Activated gamma-delta T cell treated with anti-CD3 and anti-CD28 coated beads, Interleukin-2, amount 50 U/mL, for 16 hours (primary cell): ENCODE measurements around the gene PRKAG2.
"Not testable (repeated sequence)": the region's sequence is repeated elsewhere in the genome, so short reads cannot be mapped to it uniquely, and the experiment has no call there.

Experiments
- DNase-seq: peaks from one replicate; pipeline ENCODE4 v3.0.0-alpha.2; 2020; ENCODE audit warnings: low read depth

PRKAG2 gene

DNA sequence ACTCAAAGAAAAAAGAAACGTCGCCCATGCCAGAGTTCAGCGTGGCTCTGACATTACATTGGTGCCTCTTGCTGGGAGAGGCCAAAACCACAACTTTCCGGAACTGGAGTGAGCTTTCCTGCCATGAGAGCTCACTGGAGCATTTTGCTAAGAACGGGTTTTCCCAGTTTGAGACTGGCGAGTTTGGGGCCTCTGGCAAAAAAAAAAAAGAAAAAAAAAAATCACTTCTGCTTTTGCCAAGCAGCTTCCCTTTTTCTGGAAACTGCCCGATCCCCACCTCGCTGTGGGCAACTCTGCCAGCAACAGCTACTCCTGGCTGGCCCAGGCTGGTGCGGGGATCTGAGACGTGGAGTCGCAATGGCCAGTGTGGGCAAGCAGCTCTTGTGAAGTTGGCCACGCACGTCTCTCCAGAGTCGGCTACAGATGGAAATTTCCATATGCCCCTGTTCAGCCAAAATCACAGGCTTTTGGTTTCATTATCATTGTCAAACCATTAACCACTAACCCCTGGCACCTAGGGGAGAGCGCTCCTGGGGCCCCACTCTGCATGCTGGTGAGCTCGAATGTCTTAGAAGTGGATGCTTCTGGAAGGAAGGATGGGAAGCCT lies 25.7 kb downstream of the PRKAG2 start:
- DNase-seq, result no peak

DNA sequence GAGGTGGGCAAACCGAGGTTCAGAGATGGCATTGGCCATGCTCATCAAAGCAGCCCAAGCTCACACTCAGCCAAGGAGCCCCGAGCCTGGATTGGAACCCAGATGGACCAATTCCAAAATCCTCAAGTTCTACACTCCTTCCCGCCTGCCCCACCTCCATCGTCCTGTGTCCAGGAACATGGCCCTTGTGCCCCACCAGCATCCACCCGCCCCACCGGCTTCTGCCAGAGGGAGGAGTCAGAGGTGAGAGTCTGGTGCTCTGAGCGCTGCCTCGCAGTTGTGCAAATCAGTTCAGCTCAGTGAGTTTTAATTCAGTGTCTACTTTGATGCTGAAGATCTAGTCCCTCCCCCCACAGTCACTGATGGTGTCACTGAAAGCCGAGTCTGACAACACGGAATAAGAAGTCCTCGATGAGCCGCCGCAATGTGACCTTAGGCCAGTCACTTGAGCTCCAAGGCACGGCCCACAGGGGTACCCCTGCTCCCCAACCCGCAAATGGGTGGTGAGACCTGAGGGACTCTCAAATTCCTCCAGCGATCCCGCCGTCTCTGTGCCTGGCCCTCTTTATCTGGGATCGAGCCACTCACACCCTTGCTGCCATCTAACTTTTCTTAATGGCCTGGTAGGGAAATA lies 26.3 kb downstream of the PRKAG2 start:
- DNase-seq, result no peak

DNA sequence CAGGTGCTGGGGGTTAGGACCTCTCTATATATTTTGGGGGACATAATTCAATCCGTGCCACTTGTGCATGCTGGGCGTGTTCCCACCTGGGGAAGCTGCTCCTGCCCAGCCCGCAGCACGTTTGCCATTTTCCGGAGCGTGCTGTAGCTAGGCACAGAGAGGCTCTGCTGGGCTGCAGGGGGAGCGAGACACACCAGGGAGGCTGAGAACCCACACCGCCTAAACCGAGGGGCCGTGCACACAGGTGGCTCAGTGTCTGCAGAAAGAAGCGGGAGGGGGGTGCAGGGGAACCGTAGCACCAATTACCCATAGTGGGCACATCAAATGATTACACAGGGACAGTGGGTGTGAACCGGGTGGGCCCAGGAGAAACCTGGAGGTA lies 27.0 kb downstream of the PRKAG2 start:
- no peak for DNase-seq

DNA sequence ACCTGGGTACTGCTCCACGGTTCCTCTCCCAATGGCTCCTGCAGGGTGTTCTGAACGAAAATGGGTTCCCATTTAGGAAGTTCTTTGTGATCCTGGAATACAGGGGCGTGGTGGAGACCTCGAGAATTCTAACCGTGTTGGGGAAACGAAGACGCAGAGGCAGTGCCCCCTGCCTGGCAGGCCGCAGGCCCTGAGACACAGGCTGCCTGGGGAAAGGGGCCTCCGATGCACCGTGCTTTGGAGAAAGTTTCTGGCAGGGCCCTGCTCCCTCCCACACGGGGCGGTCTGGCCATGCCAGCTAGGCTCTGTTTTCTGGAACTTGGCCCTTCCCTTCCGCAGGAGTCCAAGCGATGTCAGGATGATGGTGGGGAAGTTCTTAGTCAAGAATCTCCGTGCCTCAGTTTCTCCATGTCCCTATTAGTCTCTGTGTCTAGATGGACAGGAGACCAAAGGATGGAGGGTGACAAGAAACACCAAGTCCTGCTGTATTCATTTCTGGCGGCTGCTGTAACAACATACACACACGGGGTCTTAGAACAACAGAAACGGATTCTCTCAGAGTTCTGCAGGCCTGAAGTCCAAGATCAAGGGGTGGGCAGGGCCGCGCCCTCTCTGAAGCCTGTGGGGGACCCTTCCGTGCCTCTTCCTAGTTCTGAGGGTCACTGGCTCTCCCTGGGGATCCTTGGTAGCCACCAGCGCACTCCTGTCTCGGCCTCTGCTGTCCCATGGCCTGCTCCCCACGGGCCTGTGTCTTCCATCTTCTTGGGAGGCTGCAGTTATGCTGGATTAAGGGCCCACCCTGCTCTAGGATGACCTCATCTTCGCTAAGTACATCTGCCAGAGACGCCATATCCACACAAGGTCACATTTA lies 27.7 kb downstream of the PRKAG2 start:
- no peak for DNase-seq

DNA sequence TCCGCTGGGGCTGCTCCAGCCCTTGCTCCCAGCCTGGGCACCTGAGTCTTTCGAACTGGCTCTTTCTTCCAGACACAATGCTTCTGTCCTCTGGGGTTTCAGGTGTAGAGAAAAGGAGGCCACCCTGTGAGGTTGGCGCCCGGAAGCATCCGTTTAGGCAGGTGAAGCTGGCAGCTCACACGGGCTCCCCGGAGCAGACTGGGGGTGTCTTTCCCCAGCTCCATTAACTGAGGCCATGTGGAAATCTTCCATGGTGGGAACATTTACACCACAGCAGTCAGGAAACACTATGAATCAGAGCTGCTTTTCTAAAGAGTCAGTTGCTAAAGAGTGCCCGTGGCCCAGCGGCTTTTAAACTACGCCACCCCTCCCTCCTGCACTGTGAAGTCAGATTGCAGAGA lies 29.2 kb downstream of the PRKAG2 start:
- DNase-seq, result no peak

DNA sequence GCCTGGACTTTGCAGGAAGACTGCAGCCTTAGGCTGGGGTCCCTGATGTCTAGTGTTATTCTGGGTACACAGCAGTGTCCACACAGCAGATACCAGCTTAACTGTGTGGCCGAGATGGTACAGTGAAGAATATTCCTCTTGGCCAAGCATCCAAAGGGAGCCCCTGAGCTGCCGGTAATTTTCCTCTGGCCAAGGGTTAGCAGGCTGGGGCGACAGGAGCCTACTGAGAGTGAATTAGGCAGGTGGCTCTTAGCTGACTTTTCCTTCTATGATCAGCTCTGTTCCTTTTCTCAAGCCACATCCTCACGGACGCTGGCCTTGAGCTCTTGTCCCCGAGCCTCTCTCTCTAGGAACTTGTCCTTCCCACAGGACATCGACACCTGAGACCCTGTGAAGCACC lies 29.8 kb downstream of the PRKAG2 start:
- no peak for DNase-seq

DNA sequence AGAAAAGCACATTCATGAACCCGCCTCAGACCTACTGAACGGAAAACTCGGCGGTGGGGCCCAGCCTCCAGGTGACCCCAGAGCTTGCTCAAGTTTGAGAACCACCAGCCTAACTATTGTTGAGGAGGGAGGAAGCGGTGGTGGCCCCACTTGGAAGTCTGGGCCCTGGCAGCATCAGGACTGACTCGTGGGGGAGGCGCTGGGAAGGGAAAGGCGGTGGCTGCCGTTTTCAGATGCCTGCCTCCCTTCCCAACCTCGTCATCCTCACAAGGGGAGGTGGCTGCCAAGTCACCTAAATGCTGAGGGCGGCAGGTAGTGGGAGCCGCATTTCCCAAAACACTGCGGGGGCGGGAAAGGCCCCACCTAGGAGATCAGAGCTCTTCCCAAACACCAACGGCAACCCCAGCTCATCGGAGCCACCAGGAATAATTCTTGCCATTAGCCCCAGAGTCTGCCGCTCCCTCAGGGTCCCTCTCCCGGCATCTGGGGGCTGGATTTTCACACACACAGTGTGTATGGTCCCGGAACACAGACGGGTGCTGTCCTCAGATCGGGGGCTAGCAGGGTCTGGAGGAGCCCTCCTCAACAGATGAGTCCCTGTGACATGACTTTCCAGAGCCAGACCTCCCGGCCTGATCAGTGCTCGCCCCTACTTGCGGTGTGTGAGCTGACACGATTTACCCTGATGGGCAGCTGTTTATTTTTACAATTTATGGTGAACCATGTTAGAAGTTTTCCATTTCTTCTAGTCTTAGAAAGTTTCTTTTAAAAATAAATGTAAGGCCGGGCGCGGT lies 31.3 kb downstream of the PRKAG2 start:
- no peak for DNase-seq

DNA sequence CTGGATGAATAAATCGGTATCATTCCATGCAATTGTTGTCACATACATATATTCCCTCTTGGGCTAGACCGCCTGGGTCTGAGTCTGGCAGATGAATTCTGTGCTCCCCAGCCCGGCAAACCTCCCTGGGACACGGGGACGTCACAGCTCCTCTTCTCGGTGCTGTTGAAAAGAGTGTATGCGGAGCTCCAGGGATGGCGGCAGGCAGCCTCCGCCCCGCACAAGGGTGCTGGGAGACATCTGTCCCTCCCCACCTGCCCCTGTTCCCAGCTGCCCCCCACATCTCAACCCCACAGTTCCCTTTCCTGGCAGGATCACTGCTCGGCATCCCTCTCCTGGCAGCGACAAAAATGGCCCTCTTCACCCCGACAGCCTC lies 32.1 kb downstream of the PRKAG2 start:
- DNase-seq, result no peak

DNA sequence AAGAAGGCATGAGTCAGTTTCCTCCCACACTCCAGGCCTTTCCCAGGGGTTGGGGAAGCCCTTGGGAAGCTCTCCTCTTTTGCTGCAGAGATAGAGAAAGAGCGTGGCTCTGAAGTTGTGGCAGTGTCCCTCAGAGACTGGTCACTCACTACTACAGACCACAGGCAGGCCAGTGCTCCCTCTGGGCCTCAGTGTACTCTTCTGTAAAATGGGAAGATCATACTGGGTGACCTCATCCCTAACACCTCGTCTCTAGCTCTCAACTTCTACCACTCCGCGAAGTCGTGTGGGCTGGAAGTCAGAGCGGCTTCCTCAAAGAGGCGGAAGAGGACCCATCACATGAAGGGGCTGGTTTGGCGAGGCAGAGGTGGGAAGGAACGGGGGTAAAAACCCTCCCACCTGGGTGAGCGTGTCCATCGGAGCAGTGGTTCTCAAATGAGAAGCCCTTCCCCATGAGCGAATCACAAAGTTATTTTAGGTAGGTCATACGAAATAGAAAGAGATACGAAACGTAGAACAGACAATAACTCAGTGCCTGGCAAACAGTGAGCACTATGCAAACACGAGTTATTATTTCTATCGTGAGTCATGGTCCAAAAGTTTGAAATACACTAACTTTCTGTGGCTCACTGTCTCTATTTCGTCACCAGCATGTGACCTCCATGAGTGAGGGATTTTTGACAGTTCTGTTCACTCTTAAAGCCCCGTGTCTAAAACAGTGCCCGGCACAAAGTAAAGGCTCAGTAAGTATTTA lies 32.7 kb downstream of the PRKAG2 start:
- DNase-seq, result no peak

DNA sequence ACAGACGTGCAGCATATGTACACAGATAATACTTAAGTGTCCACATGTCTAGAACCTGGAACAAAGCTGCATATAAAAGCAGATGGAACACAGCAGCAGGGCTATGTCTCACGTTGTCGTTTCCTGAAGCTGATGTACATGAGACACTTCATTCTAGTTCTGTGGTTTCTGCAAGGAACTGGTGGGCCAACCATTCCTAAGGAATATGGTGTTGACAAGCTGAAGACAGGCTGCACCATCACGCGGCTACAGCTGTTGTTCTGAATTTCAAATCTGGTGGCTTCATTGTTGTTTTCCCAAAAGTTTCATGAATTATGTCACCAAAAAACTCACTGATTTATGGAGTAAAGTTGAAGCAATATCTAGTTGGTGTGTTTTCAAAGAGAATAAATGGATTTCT lies 33.7 kb downstream of the PRKAG2 start:
- DNase-seq, result no peak

DNA sequence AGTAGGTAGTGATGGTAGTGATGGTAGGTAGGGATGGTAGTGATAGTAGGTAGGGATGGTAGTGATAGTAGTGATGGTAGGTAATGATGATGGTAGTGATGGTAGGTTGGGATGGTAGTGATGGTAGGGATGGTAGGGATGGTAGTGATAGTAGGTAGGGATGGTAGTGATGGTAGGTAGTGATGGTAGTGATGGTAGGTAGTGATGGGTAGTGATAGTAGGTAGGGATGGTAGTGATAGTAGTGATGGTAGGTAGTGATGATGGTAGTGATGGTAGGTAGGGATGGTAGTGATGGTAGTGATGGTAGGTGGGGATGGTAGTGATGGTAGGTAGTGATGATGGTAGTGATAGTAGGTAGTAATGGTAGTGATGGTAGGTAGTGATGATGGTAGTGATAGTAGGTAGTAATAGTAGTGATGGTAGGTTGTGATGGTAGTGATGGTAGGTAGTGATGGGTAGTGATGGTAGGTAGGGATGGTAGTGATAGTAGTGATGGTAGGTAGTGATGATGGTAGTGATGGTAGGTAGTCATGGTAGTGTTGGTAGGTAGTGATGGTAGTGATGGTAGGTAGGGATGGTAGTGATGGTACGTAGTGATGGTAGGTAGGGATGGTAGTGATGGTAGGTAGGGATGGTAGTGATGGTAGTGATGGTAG lies 35.4 kb downstream of the PRKAG2 start:
- not testable (repeated sequence) for DNase-seq

DNA sequence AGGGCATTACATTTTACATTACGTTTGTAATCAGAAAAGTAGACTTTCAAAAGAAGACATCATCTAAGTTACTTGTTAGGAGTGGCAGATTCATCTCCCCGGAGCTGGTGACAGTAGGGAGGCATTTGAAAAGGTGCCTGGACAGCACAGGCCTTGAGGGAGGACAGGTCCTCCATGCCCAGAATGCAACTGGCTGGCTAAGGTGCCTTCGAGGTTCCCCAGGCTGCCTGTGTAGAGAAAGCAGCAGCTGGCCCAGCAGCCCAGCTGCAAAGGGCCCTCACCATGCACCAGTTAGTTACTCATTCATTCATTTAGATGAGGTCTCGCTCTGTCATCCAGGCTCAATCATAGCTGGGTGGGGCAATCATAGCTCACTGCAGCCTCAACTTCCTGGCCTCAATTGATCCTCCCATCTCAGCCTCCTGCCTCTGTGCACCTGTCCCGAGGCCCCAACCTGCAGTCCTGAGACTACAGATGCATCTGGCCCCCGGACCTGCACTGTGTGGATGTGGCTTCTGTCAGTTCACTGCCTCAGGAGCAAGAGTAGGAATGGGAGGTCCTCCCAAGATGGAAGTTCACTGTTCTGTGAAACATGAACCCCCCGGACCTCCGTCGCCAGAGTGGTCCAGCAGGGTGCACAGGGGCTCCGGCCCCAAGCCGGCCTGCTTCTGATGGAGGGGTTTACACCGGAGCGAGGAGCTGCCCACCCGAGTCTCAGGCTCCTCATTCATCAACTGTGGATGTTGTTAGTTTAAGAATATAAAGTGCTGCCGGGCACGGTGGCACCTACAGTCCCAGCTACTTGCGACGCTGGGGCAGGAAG lies 36.6 kb downstream of the PRKAG2 start:
- no peak for DNase-seq

DNA sequence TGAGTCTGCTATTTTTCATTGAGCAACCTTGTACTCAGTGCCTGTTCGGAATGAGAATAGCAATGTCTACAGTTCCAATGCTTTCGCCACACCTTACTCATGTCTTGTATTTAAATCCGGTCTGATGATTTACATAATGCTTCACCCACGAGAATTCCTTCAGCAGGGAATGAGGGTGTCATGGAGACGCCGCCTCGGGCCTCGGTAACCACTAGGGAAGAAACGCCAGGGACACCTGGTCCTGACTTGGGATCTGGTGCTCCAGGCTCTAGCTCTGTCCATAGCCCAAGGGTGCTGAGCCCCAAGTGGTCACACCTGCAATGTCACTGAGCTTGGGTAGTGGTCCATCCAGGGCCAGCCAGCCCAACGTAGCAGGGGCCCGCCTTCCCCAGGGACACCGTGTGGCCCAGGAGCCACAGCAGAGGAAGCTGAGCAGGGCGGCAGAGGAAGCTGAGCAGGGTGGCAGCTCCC lies 37.4 kb downstream of the PRKAG2 start:
- DNase-seq, result no peak

DNA sequence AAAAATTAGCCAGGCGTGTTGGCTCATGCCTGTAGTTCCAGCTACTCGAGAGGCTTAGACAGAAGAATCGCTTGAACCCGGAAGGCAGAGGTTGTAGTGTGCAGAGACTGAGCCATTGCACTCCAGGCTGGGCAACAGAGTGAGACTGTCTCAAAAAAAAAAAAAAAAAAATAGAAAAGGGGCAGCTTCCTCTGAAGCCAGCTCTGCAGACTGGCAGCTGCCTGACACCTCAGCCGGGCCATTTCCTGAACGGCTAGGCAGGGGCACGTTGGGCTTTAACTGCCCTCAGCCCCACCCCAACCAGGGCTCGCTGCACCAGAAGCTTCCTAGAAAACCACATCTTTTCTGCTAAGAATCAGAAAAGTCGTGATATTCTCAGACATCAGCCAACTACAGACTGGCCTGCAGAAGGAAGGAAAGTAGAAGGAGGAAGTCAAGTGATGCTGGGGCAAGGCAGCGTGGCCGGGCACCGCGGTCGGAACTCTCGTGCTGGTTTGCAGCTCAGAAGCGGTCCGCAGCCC lies 38.0 kb downstream of the PRKAG2 start:
- peak; percentile 32 for DNase-seq

DNA sequence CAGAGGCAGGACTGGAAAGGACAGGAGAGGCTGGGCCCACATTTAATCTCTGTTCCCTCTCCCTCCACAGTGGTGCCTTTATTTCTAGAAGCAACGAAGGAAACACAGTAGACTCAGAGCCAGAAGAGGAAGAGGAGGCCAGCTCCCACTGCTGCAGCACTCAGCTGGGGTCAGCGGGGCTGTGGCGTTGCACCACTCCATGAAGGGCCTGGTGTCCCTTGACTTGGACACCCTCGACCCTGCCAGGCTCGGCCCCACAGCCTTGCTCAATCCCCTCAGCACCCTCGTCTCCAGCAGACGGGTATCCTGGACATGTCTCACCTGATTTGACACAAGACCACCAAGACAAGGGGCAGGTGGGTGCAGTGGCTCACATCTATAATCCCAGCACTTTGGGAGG lies 38.8 kb downstream of the PRKAG2 start:
- no peak for DNase-seq

DNA sequence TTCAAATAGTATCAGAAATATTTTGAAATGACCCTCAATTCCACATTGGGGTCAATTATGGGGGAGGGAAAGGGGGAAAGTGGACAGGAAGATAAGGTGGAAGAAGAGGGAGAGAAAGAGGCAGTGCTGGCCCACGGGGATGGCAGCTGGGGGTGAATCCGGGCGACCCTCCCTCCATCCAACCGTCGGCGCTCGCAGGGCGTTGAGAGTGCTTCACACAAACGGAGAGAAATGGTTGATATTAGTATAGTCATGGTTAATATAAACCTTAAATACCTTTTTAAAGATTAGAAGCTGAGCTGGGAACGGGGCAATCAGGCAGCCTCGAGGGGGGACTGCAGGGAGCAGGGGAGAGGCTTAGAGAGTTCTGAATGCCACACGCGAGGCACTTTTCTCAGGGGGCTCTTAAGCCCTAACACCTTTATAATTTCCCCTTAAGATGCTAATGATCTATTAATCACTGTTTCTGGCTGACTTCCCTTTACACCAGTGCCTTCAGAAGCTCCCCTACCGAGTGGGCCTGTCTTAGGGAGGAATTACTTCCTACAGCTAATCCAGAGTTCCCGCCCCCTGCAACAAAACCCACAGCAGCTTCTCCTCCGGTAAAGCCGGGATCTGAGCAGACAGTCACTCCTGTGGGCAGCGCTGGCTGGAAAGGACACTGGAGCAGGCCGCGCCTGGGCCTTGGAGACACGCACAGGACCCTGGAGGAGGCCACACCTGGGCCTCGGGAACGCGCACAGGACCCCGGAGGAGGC lies 39.5 kb downstream of the PRKAG2 start:
- DNase-seq, result no peak

DNA sequence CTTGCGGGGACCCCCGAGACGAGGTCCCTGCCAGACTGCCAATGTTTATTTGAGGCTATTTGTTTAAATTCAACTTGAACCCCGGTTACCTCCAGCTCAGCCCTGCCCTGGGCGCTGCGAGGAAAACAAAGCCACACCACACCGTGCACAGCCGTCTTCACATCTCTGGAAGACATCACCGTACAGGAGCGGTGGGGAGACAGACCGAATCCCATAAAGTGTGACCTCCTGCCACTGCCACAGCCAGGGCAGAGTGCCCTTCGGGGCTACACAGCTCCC lies 40.0 kb downstream of the PRKAG2 start:
- no peak for DNase-seq

DNA sequence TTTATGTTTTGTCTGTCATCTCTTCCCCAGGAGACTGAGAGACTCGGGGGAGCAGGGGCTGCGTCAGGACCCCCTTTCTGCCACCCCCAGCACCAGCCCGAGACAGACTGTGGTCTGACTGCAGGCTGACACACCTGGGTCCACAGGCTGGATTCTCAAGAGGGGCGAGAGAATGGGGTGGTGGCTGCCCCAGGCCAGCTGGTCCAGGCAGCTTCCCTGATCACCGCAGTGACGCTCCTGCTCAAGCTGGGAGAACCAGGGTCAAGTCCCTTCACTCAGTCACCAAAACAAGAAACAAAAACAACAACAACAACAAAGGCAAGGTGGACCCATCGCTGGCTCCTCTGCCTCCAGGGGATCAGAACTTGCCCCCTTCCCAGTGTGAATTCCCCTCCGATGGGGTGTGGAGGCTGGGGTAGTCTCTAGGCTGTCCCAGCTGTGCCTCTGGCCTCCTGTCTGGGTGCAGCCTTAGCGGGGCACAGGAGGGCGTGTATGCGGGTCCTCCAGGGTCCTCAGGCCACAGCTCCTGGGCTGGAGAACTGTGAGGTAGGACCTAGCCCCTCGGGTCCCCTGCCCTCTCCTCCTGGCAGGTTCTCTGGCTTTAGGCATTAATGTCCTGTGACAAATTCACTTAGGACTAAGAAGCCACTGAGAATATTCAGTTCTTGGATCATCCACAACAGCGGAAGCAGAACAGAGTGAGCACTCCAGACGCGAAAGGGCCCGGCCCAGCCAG lies 40.6 kb downstream of the PRKAG2 start:
- DNase-seq, result no peak

DNA sequence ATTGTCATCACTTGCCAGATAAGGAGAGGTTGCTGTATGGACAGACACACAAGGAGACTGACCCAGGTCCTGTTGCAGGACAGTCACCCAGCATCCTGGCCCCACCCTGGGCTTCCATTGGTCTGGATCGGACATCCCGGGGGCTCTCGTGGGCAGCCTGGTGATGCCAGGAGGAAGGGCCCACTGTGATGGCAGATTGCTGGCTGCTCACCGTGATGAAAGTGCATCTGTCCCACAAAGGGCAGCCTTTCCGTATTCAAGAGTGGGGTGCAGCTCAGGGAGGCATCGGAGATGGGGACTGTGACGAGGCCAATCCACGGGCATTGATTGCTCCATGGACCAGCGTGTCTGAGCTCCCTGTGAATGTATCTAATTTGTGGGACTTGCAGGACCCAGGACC lies 41.3 kb downstream of the PRKAG2 start:
- DNase-seq, result no peak
